SU-DHL-6 (cell line): ENCODE data around the gene DPEP1.

Source experiments
- EZH2phosphoT487 ChIP-seq: fragments of 200-600 bp; sonication (generic), shearing (Covaris generic); conservative IDR thresholded peaks from 2 replicates; pipeline ENCODE4 v1.6.1; 2018; ENCODE audit warnings: mild to moderate bottlenecking, antibody characterized with exemption, low read length, moderate library complexity, mixed read lengths
- TF ChIP-seq, protein P1 (sequence below): fragments of 200-600 bp; sonication (generic); IDR thresholded peaks from one replicate; pipeline ENCODE4 v1.5.1; 2017; ENCODE audit warnings: antibody characterized with exemption, mild to moderate bottlenecking, low read length, moderate library complexity; ENCODE audit not compliant: insufficient read depth, poor library complexity, severe bottlenecking

DNA sequence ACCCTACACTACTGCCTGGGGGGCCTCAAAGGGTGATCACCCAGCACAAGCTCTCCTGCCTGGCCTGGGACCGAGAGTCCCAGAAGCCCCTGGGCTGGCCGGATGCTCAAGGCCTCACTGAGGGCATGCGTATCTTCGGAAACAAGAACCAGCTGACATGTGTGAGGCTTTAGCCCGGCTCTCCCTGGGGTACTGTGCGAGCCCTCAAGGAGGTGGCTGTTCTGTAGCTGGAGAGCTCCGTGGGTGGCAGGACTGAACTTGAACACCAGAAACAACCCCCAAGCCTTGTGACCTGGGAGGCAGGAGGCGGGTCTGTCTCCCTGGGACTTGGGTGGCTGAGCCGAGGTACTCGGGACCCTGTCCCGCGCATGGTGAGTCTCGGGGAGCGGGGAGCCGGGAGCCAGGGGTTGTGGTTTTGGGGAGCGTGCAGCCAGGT lies 7.0 kb downstream of the DPEP1 start:
- no peak for TF ChIP-seq EZH2phosphoT487
- TF ChIP-seq, protein P1, sequence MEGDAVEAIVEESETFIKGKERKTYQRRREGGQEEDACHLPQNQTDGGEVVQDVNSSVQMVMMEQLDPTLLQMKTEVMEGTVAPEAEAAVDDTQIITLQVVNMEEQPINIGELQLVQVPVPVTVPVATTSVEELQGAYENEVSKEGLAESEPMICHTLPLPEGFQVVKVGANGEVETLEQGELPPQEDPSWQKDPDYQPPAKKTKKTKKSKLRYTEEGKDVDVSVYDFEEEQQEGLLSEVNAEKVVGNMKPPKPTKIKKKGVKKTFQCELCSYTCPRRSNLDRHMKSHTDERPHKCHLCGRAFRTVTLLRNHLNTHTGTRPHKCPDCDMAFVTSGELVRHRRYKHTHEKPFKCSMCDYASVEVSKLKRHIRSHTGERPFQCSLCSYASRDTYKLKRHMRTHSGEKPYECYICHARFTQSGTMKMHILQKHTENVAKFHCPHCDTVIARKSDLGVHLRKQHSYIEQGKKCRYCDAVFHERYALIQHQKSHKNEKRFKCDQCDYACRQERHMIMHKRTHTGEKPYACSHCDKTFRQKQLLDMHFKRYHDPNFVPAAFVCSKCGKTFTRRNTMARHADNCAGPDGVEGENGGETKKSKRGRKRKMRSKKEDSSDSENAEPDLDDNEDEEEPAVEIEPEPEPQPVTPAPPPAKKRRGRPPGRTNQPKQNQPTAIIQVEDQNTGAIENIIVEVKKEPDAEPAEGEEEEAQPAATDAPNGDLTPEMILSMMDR, result no peak
